Left ventricle myocardium inferior (tissue), 1 donor: Measurements from ENCODE around the gene KCNMB2. TPM values are rescaled to one million over a fixed set of nuclear protein-coding genes. Genes with fewer than 3 reads are reported as not detected.

Experiments
- DNase-seq: peaks from one replicate; pipeline ENCODE4 v3.0.0-alpha.2; 2020
- H3K27ac ChIP-seq: fragments of 200-600 bp; replicated peaks from 2 replicates; pipeline ENCODE4 v1.8.0; 2021
- H3K27me3 ChIP-seq: fragments of 200-600 bp; 2 replicates; pipeline ENCODE4 v1.8.0; 2021; ENCODE audit warnings: low read depth
- H3K36me3 ChIP-seq: fragments of 200-600 bp; 2 replicates; pipeline ENCODE4 v1.8.0; 2021
- H3K4me1 ChIP-seq: fragments of 200-600 bp; 2 replicates; pipeline ENCODE4 v1.8.0; 2021
- H3K4me3 ChIP-seq: fragments of 200-600 bp; 2 replicates; pipeline ENCODE4 v1.8.0; 2021; ENCODE audit warnings: mild to moderate bottlenecking, moderate library complexity
- H3K9me3 ChIP-seq: fragments of 200-600 bp; replicated peaks from 2 replicates; pipeline ENCODE4 v1.8.0; 2021
- intact Hi-C: fragments of 100-400 bp; cut with micrococcal nuclease; formaldehyde crosslinking; loops from one replicate; pipeline ENCODE4 v1.11.0; 2022
- total RNA-seq: library from RNA; stranded (reverse); fragmentation: NEBNext Ultra II Directional; extraction: Animal tissue kit (Norgen Biotek cat#: 25700); gene quantifications from one replicate; pipeline ENCODE4 v1.2.1, GENCODE V29; 2021
- TF ChIP-seq, protein P1 (sequence below): fragments of 200-600 bp; IDR thresholded peaks from 2 replicates; pipeline ENCODE4 v1.8.0; 2021; ENCODE audit warnings: antibody characterized with exemption, mild to moderate bottlenecking, borderline replicate concordance
- donor health status: DM: no; HTN: yes; CAD: no; lungs with severe emphysema.

The KCNMB2 gene
- total RNA-seq, 1 donor from 2014 or later, result 2.1 TPM

DNA sequence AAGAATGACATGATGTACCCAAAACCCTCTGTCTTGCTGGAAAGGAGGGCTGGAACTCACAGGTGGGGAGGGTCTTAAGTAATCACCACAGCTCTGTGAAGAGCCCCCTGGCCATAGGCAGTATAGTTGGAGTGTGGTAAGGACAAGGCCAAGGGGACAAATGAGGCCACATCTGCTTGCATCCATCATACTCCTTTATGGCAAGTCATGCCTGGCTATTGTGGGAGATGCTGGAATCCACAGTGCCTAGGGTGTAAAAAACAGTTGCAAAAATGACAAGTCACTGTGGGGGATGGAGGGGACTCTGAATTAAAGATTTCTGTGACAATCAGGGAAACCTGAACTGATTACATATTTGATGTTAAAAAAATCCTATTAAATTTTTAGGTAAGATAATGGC is 258.5 kb downstream of the KCNMB2 start:
- Histone ChIP-seq H3K27me3 (no peaks in the 10 kb centered on the region), H3K9me3 (peaks cover 27% of the 10 kb centered on the region), H3K4me3 (no peak overlapping the region), H3K4me1 (no peaks in the 10 kb centered on the region), H3K27ac (no peak overlapping the region), H3K36me3 (no peaks in the 10 kb centered on the region)
- intact Hi-C loops, result no loop called here
- TF ChIP-seq, protein P1, sequence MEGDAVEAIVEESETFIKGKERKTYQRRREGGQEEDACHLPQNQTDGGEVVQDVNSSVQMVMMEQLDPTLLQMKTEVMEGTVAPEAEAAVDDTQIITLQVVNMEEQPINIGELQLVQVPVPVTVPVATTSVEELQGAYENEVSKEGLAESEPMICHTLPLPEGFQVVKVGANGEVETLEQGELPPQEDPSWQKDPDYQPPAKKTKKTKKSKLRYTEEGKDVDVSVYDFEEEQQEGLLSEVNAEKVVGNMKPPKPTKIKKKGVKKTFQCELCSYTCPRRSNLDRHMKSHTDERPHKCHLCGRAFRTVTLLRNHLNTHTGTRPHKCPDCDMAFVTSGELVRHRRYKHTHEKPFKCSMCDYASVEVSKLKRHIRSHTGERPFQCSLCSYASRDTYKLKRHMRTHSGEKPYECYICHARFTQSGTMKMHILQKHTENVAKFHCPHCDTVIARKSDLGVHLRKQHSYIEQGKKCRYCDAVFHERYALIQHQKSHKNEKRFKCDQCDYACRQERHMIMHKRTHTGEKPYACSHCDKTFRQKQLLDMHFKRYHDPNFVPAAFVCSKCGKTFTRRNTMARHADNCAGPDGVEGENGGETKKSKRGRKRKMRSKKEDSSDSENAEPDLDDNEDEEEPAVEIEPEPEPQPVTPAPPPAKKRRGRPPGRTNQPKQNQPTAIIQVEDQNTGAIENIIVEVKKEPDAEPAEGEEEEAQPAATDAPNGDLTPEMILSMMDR, result no peak
- DNase-seq, result no peak

DNA sequence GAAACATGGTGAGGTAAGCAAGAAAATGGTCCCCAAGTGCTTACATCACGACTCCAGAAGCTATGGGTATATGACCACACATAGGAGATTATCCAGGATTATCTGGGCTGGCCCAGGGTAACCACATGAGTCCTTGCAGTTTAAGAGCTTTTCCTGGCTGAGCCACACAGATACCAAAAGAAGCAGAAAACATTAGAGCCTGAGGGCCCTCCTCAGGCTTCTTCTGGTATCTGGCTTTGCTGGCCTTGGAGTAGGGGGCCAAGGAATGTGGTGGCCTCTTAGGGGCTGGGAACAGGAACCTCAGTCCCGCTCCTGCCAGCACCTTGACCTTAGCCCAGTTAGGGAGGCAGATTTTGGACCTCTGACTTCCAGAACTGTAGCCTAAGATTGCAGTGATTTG is 259.1 kb downstream of the KCNMB2 start:
- no peak for DNase-seq
- peaks cover 26% of the 10 kb centered on the region for H3K9me3 ChIP-seq
- TF ChIP-seq, protein P1, result no peak
- H3K4me3 ChIP-seq, result no peak overlapping the region
- H3K27ac ChIP-seq, result no peak overlapping the region
- intact Hi-C loops, result no loop called here
- no peaks in the 10 kb centered on the region for H3K4me1 ChIP-seq
- no peaks in the 10 kb centered on the region for H3K36me3 ChIP-seq
- H3K27me3 ChIP-seq, result no peaks in the 10 kb centered on the region

DNA sequence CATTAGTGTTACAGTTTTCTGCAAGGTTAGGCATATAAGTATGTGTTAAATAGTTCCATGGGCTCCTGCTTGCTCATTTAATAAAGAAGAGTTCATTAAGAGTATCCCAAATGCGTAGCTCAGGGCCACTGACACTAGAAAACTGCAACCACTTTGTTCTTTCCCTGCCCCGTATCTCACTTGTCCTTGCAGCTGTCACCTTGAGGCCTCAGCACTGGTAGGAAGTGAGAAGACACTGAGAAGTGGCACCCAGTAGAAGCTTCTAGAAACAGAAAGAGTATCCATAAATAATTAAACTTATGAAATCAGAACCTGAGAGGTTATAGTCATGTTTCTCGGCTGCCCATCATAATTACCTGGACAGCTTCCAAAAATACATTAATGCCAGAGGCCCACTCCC is 266.0 kb downstream of the KCNMB2 start:
- H3K27me3 ChIP-seq, result no peaks in the 10 kb centered on the region
- no peak overlapping the region for H3K4me3 ChIP-seq
- peaks cover 6% of the 10 kb centered on the region for H3K9me3 ChIP-seq
- H3K36me3 ChIP-seq, result no peaks in the 10 kb centered on the region
- TF ChIP-seq, protein P1, result no peak
- H3K27ac ChIP-seq, result no peak overlapping the region
- intact Hi-C loops, result no loop called here
- no peaks in the 10 kb centered on the region for H3K4me1 ChIP-seq
- DNase-seq, result no peak

DNA sequence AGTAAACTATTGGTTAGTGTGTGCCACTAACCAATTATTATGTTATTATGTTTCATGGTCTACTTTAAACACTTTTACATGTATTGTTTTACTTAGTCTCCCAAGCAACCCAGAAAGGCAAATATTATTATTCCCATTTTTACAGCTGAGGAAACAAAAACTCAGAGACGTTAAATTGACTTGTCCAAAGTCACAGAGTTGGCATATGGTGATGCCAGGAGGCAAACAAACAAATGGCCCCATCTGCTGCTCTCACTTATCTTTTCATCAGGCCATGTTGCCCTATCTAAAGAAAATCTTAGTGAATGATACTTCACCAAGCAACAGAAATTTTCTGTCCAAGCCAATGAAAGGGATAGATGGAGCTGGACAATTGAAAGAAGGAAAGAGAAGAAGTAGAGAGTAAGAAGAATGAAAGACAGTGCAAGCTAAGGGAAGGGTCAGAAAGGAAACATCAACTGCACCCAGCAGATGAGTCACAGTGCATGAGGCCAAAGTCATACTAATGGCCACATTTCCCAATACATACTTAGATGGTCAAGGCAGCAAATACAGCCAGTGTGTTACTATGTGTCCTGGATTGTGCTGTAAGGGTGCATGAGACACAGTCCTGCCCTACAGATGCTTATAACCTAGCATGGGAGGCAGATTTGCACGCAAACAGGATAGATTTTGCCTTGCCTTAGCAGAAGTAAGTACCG is 266.9 kb downstream of the KCNMB2 start:
- Histone ChIP-seq H3K9me3 (peaks cover 5% of the 10 kb centered on the region), H3K4me3 (no peak overlapping the region), H3K27ac (no peak overlapping the region), H3K4me1 (no peaks in the 10 kb centered on the region), H3K36me3 (no peaks in the 10 kb centered on the region), H3K27me3 (no peaks in the 10 kb centered on the region)
- no peak for DNase-seq
- TF ChIP-seq, protein P1, result no peak
- intact Hi-C loops, result no loop called here

DNA sequence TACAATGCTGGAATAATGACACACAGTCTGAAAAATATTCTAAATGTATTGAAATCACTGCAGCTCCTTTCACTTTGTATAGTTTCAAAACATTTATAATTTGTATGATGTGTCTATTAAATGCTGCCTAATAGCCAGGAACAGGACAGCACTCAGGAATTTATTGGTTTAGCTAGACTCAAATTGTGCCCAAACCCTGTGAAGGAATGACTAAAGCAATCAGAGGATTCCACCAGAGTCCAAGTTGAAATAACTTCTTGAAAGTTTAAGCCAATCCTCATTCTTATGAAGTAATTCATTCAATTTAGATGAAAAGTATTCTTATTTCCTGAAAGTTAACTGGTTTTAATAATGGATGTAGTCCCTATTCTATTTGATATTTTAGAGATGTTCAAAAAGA is 268.4 kb downstream of the KCNMB2 start:
- intact Hi-C loops, result no loop called here
- DNase-seq, result no peak
- TF ChIP-seq, protein P1, result no peak
- H3K9me3 ChIP-seq, result no peaks in the 10 kb centered on the region
- H3K4me1 ChIP-seq, result no peaks in the 10 kb centered on the region
- H3K27ac ChIP-seq, result no peak overlapping the region
- H3K27me3 ChIP-seq, result no peaks in the 10 kb centered on the region
- no peaks in the 10 kb centered on the region for H3K36me3 ChIP-seq
- no peak overlapping the region for H3K4me3 ChIP-seq
